ENCODE measurements around the gene CPSF4L. TPM values are rescaled to one million over a fixed set of nuclear protein-coding genes. Genes with fewer than 3 reads are reported as not detected.

The CPSF4L gene
- total RNA-seq, 4 donors from 2014 or later = 0.65 TPM; not detected in 3

DNA sequence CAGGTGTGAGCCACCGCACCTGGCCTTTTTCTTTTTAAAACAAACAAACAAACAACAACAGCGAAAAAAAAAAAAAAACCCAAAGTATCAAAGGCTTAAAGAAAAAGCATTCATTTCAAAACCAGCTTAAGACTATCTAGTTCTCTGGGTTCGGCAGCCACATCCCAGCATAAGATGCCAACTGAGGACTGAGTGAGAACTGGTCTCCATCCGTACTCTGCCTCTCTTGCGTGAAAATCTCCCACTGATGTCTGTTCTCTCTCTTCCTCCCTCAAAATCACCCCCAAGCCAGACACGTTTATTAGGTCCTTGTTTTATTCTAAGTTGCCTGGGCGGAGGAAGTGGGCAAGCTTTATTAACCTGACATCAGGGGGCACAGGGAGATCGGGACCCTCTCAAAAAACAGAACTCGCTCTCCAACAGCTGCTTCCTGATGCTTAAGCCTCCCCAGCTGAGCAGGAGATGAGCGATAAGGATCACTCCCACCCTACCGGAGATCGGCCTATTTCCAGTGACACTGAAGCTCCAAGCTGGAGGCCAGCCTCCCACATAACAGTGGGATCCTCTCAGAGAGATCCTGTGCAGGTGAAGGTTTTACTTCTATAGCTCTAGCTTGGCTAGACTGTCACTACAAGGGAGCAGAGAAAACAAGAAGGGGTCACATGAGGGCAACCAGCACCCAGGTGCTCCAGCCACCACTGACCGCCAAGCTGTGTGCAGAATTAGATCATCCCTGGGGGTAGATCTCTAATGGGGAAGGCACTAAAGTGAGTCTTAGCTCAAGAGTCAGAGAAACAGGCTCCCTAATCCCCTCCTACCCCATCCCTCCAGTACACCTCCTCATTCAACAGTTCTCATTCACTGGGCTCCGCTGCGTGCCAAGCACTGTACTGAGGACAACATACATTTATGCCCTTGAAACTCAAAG is 36.5 kb upstream of the CPSF4L start:
- no peak for TF ChIP-seq CTCF (IDR thresholded peaks at IDR 0.05)
- no peak for ATAC-seq (ENCODE audit: low FRiP score)
- DNase-seq (ENCODE audit: low spot score) = no peak

- ATAC-seq (ENCODE audit: low FRiP score) (peak; percentile 53), DNase-seq (ENCODE audit: low spot score) (no peak)
Observed at GRCh38 chr17:73293480-73293911, 31.8 kb upstream of the CPSF4L start.

DNA sequence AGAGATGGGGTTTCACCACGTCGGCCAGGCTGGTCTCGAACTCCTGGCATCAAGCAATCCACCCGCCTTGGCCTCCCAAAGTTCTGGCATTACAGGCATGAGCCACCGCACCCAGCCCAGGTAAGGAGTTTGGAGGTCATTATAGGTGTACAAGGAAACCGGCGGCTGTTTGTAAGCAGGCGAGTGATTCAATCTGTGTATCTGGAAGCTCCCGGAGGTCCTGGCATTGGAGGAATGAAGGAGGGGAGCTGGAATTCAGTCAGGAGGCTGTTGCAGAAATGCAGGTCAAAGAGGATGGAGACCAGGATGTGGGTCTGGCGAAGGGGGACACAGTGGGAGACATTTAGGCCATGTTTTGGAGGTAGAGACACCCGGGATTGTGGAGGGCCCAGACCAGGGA is 31.4 kb upstream of the CPSF4L start:
- no peak for DNase-seq (ENCODE audit: low spot score)
- no peak for TF ChIP-seq CTCF (IDR thresholded peaks at IDR 0.05)
- no peak for ATAC-seq (ENCODE audit: low FRiP score)

More at GRCh38 chr17:73293480-73293911, 31.8 kb upstream of the CPSF4L start:
- no peak for TF ChIP-seq CTCF (IDR thresholded peaks at IDR 0.05)

DNA sequence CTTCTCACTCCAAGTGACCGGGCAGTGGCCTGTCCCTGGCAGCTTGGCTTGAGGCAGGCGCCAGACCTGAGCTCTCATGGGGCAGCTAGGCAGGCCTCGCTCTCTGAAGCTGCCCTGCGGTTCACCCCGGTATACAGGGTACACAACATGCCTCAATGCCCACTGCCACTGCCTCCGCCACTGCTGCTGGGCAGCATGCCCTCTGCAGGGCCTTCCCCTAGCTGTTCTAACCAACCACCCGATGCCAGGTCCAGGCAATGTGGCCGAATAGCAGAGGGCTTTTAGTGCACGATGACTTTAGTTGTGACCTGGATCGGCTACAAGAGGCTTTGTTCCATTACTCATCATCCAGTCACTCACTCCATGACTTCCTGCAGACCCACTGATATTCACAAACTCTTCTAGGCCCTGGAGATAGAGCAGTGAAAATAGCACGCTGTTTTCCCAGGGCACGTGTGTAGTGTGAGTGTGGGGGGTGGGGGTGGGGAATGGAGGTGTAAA is 30.4 kb upstream of the CPSF4L start:
- no peak for TF ChIP-seq CTCF (IDR thresholded peaks at IDR 0.05)
- DNase-seq (ENCODE audit: low spot score) (no peak), ATAC-seq (ENCODE audit: low FRiP score) (no peak)

- ATAC-seq (ENCODE audit: low FRiP score) (peak; percentile 27), DNase-seq (ENCODE audit: low spot score) (no peak)
- no peak for TF ChIP-seq CTCF (IDR thresholded peaks at IDR 0.05)
Observed at GRCh38 chr17:73291260-73291801, 29.7 kb upstream of the CPSF4L start.

DNA sequence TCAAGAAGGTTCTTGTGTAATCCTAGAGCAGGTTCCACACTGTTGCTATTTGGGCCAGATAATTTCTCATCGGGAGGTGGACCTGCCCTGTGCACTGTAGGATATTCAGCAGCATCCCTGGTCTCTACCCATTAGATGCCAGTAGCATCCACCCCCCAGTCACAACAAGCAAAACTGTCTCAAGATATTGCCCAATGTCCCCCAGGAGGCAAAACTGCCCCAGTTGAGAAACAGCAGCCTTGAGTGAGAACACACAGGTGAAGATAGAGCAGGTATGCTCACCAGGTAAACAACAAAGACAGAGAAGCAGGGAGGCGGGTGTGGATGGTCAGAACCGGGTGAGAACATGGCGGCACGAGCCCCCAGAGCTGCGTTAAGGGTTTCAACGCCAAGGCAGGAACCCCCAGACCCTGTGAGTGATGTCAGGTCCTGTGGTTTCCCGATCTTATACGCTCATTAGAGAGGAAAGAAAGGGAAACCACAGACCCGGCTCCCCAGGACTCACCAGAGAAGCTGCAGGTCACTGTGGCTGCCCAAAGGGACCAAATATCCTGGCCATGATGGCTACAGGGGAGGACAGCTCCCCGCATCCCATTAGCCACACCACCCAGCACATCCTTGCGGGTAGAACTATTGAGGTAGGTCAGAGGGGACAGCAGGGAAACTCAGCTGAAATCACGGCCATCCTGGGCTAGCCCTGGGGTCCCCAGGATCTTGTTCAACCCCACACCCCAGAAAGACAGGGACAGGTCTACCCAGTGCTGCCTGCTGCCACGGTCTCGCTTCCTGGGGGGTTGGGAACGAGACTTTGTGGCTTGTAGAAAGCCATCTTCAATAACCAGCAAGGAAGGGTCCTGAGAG is 28.9 kb upstream of the CPSF4L start:
- no peak for ATAC-seq (ENCODE audit: low FRiP score)
- no peak for DNase-seq (ENCODE audit: low spot score)
- TF ChIP-seq CTCF (IDR thresholded peaks at IDR 0.05) = no peak
